Duodenal mucosa (tissue), 2 donors: Measurements from ENCODE around the gene CHMP2A.

Experiments used
- H3K27ac ChIP-seq: one replicate; pipeline ENCODE4 v1.7.0; 2013; ENCODE audit warnings: low read depth, low read length
- H3K27me3 ChIP-seq, 2 donors: one replicate each; pipeline ENCODE4 v1.7.0; 2013; ENCODE audit warnings: low read length in 2 of 2, control low read depth in 1 of 2; ENCODE audit not compliant: insufficient read depth in 2 of 2, control insufficient read depth in 1 of 2
- H3K36me3 ChIP-seq, 2 donors: one replicate each; pipeline ENCODE4 v1.7.0; 2013; ENCODE audit warnings: low read length in 2 of 2, control low read depth in 1 of 2; ENCODE audit not compliant: insufficient read depth in 2 of 2, control insufficient read depth in 1 of 2
- H3K4me1 ChIP-seq, 2 donors: one replicate each; pipeline ENCODE4 v1.7.0; 2013; ENCODE audit warnings: low read length in 2 of 2, control low read depth in 1 of 2; ENCODE audit not compliant: insufficient read depth in 2 of 2, control insufficient read depth in 1 of 2
- H3K4me3 ChIP-seq, 2 donors: one replicate each; pipeline ENCODE4 v1.7.0; 2013; ENCODE audit warnings: low read length in 2 of 2, low read depth in 1 of 2
- H3K9ac ChIP-seq, 2 donors: one replicate each; pipeline ENCODE4 v1.7.0; 2013; ENCODE audit warnings: low read length in 2 of 2, low read depth in 1 of 2
- H3K9me3 ChIP-seq, 2 donors: one replicate each; pipeline ENCODE4 v1.7.0; 2013; ENCODE audit warnings: low read length in 2 of 2, control low read depth in 1 of 2; ENCODE audit not compliant: control insufficient read depth in 1 of 2

The CHMP2A gene

DNA sequence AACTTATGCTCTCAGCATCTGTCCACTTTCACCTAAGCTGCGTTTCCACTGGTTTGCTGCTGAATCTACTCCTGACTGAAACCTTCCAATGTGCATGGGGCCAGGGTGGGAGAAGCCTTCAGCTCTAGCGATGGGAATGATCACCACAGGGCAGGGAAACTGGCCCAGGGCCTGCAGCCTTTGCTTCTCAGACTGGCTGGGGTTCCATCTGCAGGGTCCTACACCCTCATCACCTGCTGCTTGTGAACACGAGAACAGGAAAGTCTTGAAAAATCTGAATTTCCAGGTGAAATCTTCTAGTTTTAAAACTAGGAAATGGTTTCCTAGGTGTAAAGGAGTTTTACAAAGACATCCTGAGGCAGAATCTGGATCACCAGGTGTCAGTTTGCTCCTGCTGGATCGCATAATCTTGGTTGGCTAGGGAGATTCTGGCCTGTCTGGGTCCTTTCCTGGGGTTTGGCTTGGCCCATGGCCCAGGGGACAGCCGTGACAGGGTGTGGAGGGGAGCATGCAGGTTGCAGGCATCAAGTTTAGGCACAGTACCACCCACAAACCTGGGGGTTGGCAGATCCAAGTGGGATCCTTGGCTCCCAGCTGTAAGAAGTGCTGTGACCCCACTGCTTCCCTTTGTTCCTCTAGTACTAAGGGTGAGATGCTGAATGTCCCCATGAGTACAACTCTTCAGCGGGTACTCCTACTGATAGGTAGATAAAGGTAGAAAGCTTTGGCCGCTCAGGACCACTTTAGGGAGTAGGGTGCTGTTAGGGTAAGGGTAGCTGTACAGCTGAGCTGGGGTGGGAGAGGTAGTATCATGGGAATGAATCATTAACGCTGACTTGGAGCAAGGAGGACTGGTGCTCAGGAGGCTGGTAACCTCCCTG lies 5.3 kb upstream of the CHMP2A start:
- Histone ChIP-seq H3K36me3 (peaks cover 7 to 10% of the 10 kb centered on the region in 2 donors), H3K4me1 (peaks cover 52 to 55% of the 10 kb centered on the region in 2 donors), H3K4me3 (peak overlapping the region; percentile 93 to 94), H3K27me3 (no peaks in the 10 kb centered on the region), H3K9ac (peak overlapping the region; percentile 99), H3K9me3 (no peaks in the 10 kb centered on the region), H3K27ac (peak overlapping the region; percentile 100)

DNA sequence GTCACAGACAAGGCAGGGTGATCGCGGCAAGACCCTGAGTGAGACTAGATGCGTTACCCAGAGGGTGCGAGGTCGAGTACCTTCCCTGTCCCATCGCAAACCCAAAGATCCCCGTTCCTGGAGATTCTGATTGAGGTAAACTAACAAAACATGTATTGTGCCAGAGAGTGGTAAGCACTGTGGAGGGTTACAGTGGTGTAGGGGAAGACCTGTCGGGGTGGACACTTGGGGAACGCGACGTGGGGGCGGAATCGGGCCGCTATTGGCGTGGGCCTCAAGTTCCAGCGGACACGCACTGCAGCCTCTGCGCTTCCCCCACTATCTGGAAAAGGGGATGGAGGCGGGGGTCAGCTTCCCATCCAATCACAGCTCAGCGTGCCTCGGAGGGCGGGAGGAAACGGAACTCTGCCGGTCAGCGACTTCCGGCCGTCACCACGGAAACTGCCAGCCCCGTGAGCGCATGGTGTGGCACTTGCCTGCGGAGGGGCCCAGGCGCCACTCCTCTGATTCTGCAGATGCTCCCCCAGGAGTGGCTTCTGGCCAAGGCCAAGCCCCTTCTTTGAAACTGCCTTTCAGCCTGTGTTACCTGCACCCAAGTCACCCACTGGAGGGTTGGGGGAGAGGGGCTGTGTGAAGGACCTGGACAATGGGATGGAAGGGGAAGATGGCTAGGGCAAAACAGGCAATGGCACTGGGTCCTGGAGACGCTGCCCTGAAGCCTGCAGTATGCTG lies 4.5 kb upstream of the CHMP2A start:
- Histone ChIP-seq H3K9me3 (no peaks in the 10 kb centered on the region), H3K36me3 (peaks cover 7 to 10% of the 10 kb centered on the region in 2 donors), H3K9ac (peak overlapping the region; percentile 99), H3K27ac (peak overlapping the region; percentile 100), H3K27me3 (no peaks in the 10 kb centered on the region), H3K4me1 (peaks cover 54 to 59% of the 10 kb centered on the region in 2 donors), H3K4me3 (peak overlapping the region; percentile 93 to 94)

DNA sequence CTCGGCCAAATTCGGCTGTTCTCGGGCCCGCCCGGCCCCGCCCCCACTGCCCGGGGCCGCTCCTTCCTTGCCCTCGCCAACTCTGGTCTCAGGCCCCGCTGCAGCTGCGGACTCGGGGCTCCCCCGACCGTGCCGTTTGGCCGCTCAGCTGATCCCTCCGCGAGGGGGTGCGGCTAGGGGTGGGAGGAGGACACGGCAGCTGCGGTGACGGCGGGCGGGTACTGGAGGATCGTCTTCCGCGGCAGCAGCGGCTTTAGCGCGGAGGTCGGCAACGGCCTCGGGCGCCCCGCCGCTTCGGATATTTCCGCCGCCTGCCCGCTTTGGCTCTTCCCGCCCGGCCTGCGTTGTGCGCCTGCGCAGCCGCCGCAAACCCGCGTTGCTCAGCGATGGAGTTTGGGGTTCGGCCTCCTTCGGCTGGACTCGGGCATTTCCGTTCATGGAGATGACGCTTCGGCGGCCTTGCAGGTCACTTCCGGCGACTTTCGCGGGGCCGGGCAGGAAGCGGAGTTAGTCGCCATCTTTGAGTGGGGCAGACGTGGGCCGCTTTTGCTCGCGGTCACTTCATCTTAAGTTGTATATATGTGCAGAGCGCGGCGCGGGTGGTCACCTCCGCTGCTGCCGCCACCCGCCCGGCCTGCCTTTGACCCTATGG lies 3.8 kb upstream of the CHMP2A start:
- Histone ChIP-seq H3K27me3 (no peaks in the 10 kb centered on the region), H3K27ac (peak overlapping the region; percentile 100), H3K4me3 (peak overlapping the region; percentile 93 to 94), H3K4me1 (peaks cover 58 to 66% of the 10 kb centered on the region in 2 donors), H3K9ac (peak overlapping the region; percentile 99), H3K9me3 (no peaks in the 10 kb centered on the region), H3K36me3 (peaks cover 7 to 10% of the 10 kb centered on the region in 2 donors)

DNA sequence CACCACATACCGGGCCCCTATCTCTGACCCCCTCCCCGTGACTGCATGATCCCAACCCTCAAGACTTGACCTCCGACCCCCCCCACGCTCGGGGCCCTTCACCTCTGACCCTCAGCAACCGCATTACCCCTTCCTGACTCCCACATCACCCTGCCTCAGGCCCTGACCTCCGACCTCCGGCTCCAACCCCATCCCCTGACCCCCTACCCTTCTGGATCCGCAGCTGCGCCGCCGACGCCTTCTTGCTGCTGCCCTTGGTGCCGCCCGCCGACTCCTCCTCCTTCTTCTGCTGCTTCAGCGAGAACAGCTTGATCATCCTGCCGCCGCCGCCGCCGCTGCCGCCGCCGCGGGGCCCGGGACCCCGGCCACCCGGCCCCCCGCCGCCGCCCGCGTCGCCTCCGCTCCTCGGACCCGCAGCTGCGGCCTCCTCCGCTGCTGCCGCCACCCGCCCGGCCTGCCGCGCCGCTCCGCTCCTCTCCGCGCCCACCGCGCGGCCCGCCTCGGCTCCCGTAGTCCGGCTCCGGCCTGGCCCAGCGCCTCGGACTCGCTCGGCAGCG lies 3.2 kb upstream of the CHMP2A start, which contains the start of gene UBE2M:
TSS of gene UBE2M (minus strand) at position 546 of the 557 bp plus-strand sequence. CDS start at position 316, 230 bp downstream.
- Histone ChIP-seq H3K27ac (peak within 1 kb of the TSS; percentile 100), H3K27me3 (no peaks in the 10 kb centered on the region), H3K4me1 (peaks cover 55 to 65% of the 10 kb centered on the region in 2 donors), H3K4me3 (peak within 1 kb of the TSS; percentile 93 to 94), H3K9me3 (no peaks in the 10 kb centered on the region), H3K36me3 (peaks cover 7 to 10% of the 10 kb centered on the region in 2 donors), H3K9ac (peak within 1 kb of the TSS; percentile 99)

DNA sequence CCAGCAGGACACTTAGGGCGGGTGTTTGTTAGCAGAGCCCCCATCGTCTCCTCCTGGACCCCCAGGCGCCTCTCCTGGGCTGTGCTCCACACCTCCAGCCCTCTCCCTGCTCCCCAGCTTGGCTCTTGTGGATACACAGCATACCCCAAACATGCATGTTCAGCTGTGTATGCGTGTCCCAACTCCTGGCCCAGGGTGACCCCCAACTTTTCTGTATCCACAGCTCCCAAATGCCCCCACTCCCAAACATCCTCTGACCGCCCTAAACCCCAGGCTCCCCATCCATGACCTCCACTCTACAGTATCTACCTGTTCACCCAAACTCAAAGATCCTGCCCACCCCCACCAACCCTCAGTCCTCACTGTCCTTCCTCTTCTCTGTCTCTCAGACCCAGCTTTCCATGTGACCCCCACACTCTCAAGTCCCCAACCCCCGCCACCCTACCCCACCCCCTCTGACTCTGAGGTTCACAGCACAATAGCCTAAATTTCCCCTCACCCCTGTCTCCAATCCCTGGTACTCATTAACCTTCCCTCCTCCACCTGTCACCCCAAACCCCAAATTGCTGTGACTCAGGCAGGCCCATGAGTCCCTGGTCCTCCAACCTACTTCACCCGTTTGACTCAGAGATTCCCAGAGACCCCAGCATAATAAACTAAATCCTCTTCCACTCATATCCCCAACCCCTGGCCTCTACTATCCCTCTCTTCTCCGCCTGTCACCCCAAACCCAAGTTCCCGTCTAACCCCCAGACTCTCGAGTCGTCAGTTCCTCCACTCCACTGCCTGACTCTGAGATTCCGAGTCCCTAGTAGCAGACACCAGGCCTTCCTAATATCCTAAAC lies 2.5 kb upstream of the CHMP2A start:
- H3K4me3 ChIP-seq, result peak overlapping the region; percentile 74 to 90
- H3K27me3 ChIP-seq, result no peaks in the 10 kb centered on the region
- H3K4me1 ChIP-seq, result peaks cover 49 to 58% of the 10 kb centered on the region in 2 donors
- H3K27ac ChIP-seq, result peak overlapping the region; percentile 100
- H3K36me3 ChIP-seq, result peaks cover 7 to 15% of the 10 kb centered on the region in 2 donors
- no peaks in the 10 kb centered on the region for H3K9me3 ChIP-seq
- peak overlapping the region; percentile 52 to 97 for H3K9ac ChIP-seq

DNA sequence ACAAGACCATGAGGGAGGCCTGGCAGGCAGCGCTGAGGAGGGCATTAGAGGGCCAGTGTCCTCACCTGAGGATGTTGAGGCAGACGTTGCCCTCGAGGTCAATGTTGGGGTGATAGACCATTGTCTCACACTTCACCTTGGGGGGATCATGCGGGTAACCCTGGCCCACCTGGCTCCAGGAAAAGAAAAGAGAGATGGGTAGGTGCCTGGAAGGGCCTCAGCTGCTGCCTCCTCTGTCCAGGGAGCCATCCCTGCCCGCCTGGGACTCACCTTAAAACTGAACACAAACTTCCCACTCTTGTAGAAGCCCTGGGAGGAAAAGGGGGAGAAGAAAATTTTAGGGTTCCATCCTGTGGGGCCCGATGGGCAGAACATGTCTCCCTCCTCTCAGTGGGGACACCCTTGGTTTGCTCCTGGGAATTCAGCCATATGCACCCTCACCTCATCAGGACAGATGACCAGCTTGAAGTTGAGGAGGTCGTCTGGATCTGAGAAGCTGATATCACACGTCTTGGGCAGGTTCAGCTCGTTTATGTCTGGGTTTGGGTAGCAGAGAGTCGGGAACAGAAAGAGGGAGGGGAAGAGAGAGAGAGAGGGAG lies 1.8 kb upstream of the CHMP2A start:
- peak overlapping the region; percentile 52 to 97 for H3K9ac ChIP-seq
- H3K36me3 ChIP-seq, result peaks cover 14 to 22% of the 10 kb centered on the region in 2 donors
- H3K27me3 ChIP-seq, result no peaks in the 10 kb centered on the region
- H3K27ac ChIP-seq, result no peak overlapping the region
- peak overlapping the region; percentile 74 to 90 for H3K4me3 ChIP-seq
- peaks cover 42 to 50% of the 10 kb centered on the region in 2 donors for H3K4me1 ChIP-seq
- H3K9me3 ChIP-seq, result no peaks in the 10 kb centered on the region

DNA sequence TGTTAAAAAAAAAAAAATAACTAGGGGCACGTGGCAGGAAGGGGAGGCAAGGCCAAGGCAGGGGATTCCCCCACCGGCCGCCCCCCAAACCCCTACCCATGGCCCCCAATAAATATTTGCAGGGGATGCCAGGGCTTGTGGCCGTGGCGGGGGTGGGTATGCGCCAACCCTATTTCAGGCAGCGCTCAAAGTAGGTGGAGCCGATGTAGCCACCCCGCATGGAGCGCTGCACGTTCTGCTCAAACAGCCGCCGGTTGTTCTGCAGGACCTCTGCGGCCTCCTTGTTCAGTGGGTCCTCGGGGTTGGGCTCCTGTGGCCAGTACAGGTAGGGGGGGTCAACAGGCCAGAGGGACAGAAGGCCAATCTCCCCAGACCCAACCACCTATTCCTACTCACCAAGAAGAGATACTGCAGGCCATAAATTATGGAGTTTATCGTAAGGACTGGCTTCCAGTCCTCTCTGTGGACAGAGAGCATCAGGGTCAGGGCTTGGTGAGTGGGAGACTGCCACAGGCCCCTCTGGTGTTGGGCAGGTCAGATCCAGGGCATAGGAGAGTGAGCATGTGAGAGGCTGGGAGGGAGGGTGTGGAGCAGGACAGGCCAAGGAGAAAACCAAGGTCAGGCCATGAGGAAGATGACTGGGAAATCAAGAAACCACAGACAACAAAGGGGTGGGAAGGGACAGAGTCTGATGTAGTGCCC lies 1.2 kb upstream of the CHMP2A start:
- Histone ChIP-seq H3K4me1 (peaks cover 40 to 46% of the 10 kb centered on the region in 2 donors), H3K36me3 (peaks cover 19 to 28% of the 10 kb centered on the region in 2 donors), H3K9ac (peak overlapping the region; percentile 51 to 97), H3K27ac (no peak overlapping the region), H3K4me3 (peak overlapping the region in 1 of 2 donors; percentile 74), H3K9me3 (no peaks in the 10 kb centered on the region), H3K27me3 (no peaks in the 10 kb centered on the region)

DNA sequence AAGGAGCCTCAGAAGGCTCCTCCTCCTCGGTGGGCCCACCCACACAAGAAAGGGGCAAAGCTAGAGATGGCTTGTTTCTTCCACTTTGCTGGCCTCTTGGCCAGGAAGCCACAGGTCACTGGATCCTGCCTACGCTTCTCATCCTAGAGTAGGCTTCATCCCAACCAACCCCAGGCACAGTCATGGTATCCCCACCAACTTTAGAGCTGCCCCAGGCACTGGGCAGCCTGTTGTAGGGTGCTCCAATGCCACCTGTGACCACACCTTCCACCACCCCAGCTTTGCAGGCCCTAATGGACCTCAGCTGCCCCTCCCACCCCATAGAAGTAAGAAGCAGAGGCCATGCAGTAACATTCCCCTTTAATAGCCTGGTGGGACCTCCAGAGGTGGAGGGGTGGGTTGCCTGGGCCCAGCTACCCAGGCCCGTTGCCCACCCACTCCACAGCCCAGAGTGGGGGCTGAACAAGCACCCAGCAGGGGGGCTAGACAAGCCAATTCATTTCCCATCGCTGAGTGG lies 522 bp upstream of the CHMP2A start:
- peak overlapping the region; percentile 91 to 100 for H3K4me3 ChIP-seq
- H3K27me3 ChIP-seq, result no peaks in the 10 kb centered on the region
- peak overlapping the region; percentile 97 to 99 for H3K9ac ChIP-seq
- peak overlapping the region; percentile 97 for H3K27ac ChIP-seq
- no peaks in the 10 kb centered on the region for H3K9me3 ChIP-seq
- peaks cover 26 to 35% of the 10 kb centered on the region in 2 donors for H3K36me3 ChIP-seq
- peaks cover 40 to 46% of the 10 kb centered on the region in 2 donors for H3K4me1 ChIP-seq
